ENCODE data around the gene KRT77.

DNA sequence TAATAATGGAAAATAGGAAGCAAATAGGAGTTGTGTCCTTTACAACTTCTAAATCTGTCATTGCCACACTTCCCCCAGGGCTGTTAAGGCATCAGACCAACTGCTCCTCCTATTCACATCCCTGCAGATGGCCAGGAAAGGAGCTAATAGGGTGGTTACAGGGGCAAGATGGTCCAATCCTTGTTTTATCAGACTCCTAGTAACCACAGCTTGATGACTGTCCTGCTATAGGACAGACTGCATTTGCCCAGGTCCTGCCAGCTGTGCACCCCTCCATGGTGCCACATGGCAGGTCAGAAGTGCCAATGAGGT is 40.5 kb downstream of the KRT77 start:
- TF ChIP-seq ZFP3 (CRISPR knock-in tag; IDR thresholded peaks at IDR 0.05) (no peak), ARNTL (CRISPR knock-in tag; IDR thresholded peaks at IDR 0.05; ENCODE audit: borderline replicate concordance, low read depth) (no peak), TOX (CRISPR knock-in tag; IDR thresholded peaks at IDR 0.05; ENCODE audit: borderline replicate concordance) (no peak), RARB (CRISPR knock-in tag; IDR thresholded peaks at IDR 0.05) (no peak), OSR1 (CRISPR knock-in tag; IDR thresholded peaks at IDR 0.05) (no peak), PPARA (CRISPR knock-in tag; IDR thresholded peaks at IDR 0.05; ENCODE audit: borderline replicate concordance) (no peak), GLIS3 (CRISPR knock-in tag; IDR thresholded peaks at IDR 0.05) (no peak), ZFP30 (CRISPR knock-in tag; IDR thresholded peaks at IDR 0.05) (no peak)
- TF ChIP-seq, protein P1, sequence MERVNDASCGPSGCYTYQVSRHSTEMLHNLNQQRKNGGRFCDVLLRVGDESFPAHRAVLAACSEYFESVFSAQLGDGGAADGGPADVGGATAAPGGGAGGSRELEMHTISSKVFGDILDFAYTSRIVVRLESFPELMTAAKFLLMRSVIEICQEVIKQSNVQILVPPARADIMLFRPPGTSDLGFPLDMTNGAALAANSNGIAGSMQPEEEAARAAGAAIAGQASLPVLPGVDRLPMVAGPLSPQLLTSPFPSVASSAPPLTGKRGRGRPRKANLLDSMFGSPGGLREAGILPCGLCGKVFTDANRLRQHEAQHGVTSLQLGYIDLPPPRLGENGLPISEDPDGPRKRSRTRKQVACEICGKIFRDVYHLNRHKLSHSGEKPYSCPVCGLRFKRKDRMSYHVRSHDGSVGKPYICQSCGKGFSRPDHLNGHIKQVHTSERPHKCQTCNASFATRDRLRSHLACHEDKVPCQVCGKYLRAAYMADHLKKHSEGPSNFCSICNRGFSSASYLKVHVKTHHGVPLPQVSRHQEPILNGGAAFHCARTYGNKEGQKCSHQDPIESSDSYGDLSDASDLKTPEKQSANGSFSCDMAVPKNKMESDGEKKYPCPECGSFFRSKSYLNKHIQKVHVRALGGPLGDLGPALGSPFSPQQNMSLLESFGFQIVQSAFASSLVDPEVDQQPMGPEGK (CRISPR knock-in tag; IDR thresholded peaks at IDR 0.05; ENCODE audit: borderline replicate concordance): no peak
- TF ChIP-seq, protein P2, sequence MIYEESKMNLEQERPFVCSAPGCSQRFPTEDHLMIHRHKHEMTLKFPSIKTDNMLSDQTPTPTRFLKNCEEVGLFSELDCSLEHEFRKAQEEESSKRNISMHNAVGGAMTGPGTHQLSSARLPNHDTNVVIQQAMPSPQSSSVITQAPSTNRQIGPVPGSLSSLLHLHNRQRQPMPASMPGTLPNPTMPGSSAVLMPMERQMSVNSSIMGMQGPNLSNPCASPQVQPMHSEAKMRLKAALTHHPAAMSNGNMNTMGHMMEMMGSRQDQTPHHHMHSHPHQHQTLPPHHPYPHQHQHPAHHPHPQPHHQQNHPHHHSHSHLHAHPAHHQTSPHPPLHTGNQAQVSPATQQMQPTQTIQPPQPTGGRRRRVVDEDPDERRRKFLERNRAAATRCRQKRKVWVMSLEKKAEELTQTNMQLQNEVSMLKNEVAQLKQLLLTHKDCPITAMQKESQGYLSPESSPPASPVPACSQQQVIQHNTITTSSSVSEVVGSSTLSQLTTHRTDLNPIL (CRISPR knock-in tag; IDR thresholded peaks at IDR 0.05; ENCODE audit: low read depth): no peak

All from SK-N-SH treated with all-trans-retinoic acid at 6 μM for 48 hours (cell line).